ENCODE measurements around the gene TRAPPC8.
"Not testable (repeated sequence)": the region's sequence is repeated elsewhere in the genome, so short reads cannot be mapped to it uniquely, and the experiment has no call there.

Gene TRAPPC8

DNA sequence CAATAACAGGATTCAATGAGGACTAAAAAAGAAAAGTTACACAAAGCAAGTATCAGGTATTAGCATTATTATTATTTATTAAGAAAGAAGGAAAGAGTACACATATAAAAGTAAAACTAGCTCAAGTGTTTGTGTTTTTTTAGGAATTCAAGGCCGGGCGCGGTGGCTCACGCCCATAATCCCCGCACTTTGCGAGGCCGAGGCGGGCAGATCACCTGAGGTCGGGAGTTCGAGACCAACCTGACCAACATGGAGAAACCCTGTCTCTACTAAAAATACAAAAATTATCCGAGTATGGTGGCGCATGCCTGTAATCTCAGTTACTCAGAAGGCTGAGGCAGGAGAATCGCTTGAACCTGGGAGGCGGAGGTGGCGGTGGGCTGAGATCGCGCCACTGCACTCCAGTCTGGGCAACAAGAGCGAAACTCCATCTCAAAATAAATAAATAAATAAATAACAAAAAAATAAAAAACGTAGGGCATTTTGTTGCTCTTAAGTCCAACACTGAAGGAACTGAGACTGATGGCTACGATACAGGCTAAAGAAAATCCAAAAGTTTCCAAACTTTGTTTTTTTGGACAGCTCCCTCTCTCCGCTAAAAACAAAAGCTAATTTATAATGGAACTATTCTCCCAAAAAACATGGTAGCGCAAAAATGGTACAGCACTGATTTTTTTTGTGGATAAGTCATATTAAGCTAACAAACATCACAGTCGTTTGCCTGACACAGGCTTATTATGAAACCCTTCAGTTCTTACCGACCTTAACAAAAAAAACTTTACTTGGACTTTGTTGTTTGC, 1.7 kb downstream of the TRAPPC8 start:
- H3K27ac ChIP-seq (ENCODE audit: low read length) = no peak overlapping the region
- H3K79me2 ChIP-seq (ENCODE audit: insufficient read depth, low read length) = peaks cover 65% of the 10 kb centered on the region
- no peaks in the 10 kb centered on the region for H3K9me3 ChIP-seq (ENCODE audit: insufficient read depth, low read length, severe bottlenecking)
- ATAC-seq (ENCODE audit: insufficient read depth, low read depth) (no peak), DNase-seq (no peak)
- peak overlapping the region; percentile 99 for H3K4me2 ChIP-seq (ENCODE audit: insufficient read depth, low read length)
- peaks cover 49% of the 10 kb centered on the region for H3K4me1 ChIP-seq (ENCODE audit: insufficient read depth, low read length)
- peak overlapping the region; percentile 71 for H3K9ac ChIP-seq (ENCODE audit: low read depth, low read length)
- H3K4me3 ChIP-seq (ENCODE audit: low read depth in 1 of 2, low read length in 2 of 2) = peak overlapping the region; percentile 90 to 95; a peak in 3 of 4 replicates
- TF ChIP-seq, protein P1, sequence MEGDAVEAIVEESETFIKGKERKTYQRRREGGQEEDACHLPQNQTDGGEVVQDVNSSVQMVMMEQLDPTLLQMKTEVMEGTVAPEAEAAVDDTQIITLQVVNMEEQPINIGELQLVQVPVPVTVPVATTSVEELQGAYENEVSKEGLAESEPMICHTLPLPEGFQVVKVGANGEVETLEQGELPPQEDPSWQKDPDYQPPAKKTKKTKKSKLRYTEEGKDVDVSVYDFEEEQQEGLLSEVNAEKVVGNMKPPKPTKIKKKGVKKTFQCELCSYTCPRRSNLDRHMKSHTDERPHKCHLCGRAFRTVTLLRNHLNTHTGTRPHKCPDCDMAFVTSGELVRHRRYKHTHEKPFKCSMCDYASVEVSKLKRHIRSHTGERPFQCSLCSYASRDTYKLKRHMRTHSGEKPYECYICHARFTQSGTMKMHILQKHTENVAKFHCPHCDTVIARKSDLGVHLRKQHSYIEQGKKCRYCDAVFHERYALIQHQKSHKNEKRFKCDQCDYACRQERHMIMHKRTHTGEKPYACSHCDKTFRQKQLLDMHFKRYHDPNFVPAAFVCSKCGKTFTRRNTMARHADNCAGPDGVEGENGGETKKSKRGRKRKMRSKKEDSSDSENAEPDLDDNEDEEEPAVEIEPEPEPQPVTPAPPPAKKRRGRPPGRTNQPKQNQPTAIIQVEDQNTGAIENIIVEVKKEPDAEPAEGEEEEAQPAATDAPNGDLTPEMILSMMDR (IDR thresholded peaks at IDR 0.05; ENCODE audit: borderline replicate concordance, extremely low read depth, low read length, poor library complexity, severe bottlenecking) = no peak
- no peak for TF ChIP-seq EZH2 (IDR thresholded peaks at IDR 0.05; ENCODE audit: borderline replicate concordance, low read depth, low read length, severe bottlenecking)
- no peaks in the 10 kb centered on the region for H3K27me3 ChIP-seq (ENCODE audit: insufficient read depth, low read length, poor library complexity)
- no peak overlapping the region for H2AFZ ChIP-seq (ENCODE audit: low read depth, low read length)
- peaks cover 28% of the 10 kb centered on the region for H4K20me1 ChIP-seq (ENCODE audit: insufficient read depth, low read length)
- peaks cover 17% of the 10 kb centered on the region for H3K36me3 ChIP-seq (ENCODE audit: insufficient read depth, low read length)

DNA sequence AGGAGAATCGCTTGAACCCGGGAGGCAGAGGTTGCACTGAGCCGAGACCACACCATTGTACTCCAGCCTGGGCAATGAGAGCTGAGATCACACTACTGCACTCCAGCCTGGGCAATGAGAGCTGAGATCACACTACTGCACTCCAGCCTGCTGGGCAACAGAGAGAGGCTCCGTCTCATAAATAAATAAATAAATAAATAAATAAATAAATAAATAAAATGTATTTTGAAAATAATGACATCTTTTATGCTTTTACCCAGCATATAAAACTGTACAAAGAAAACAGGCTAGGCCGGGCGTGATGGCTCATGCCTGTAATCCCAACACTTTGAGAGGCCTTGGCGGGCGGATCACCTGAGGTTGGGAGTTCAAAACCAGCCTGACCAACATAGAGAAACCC, 8.2 kb downstream of the TRAPPC8 start:
- Histone ChIP-seq H3K36me3 (ENCODE audit: insufficient read depth, low read length) (peaks cover 32% of the 10 kb centered on the region), H3K79me2 (ENCODE audit: insufficient read depth, low read length) (peaks cover 77% of the 10 kb centered on the region), H4K20me1 (ENCODE audit: insufficient read depth, low read length) (peaks cover 17% of the 10 kb centered on the region; the same call in 1 of the 2 replicates), H3K4me1 (ENCODE audit: insufficient read depth, low read length) (peaks cover 12% of the 10 kb centered on the region; the same call in 1 of the 2 replicates)
- H3K4me2 ChIP-seq (ENCODE audit: insufficient read depth, low read length); H3K27me3 ChIP-seq (ENCODE audit: insufficient read depth, low read length, poor library complexity); ATAC-seq (ENCODE audit: insufficient read depth, low read depth); H3K27ac ChIP-seq (ENCODE audit: low read length); DNase-seq; H3K9ac ChIP-seq (ENCODE audit: low read depth, low read length); H3K4me3 ChIP-seq (ENCODE audit: low read depth in 1 of 2, low read length in 2 of 2); H3K9me3 ChIP-seq (ENCODE audit: insufficient read depth, low read length, severe bottlenecking); H2AFZ ChIP-seq (ENCODE audit: low read depth, low read length): not testable (repeated sequence)

DNA sequence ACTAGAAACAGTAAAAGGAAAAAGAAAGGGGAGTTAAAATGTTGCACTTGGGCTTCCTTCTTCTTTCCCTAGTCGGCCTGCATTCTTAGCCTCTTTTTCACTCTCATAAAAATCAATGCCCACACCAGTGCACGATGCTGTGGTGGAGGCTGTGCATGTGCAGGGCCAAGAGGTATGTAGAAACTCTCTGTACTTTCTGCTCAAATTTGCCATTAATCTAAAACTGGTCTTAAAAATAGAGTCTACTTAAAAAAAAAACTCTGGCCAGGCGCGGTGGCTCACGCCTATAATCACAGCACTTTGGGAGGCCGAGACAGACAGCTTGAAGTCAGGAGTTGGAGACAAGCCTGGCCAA, 11.1 kb downstream of the TRAPPC8 start:
- H2AFZ ChIP-seq (ENCODE audit: low read depth, low read length) = no peak overlapping the region
- no peak for TF ChIP-seq EZH2 (IDR thresholded peaks at IDR 0.05; ENCODE audit: borderline replicate concordance, low read depth, low read length, severe bottlenecking)
- TF ChIP-seq, protein P1 (IDR thresholded peaks at IDR 0.05; ENCODE audit: borderline replicate concordance, extremely low read depth, low read length, poor library complexity, severe bottlenecking) = no peak
- no peaks in the 10 kb centered on the region for H3K9me3 ChIP-seq (ENCODE audit: insufficient read depth, low read length, severe bottlenecking)
- peaks cover 47% of the 10 kb centered on the region for H3K36me3 ChIP-seq (ENCODE audit: insufficient read depth, low read length)
- H3K4me1 ChIP-seq (ENCODE audit: insufficient read depth, low read length) = no peaks in the 10 kb centered on the region
- ATAC-seq (ENCODE audit: insufficient read depth, low read depth) (no peak), DNase-seq (no peak)
- no peak overlapping the region for H3K9ac ChIP-seq (ENCODE audit: low read depth, low read length)
- H3K79me2 ChIP-seq (ENCODE audit: insufficient read depth, low read length) = peaks cover 72% of the 10 kb centered on the region
- H3K27me3 ChIP-seq (ENCODE audit: insufficient read depth, low read length, poor library complexity) = no peaks in the 10 kb centered on the region
- H3K4me3 ChIP-seq (ENCODE audit: low read depth in 1 of 2, low read length in 2 of 2) = no peak overlapping the region
- H3K27ac ChIP-seq (ENCODE audit: low read length) = no peak overlapping the region
- H3K4me2 ChIP-seq (ENCODE audit: insufficient read depth, low read length) = no peak overlapping the region
- H4K20me1 ChIP-seq (ENCODE audit: insufficient read depth, low read length) = peaks cover 6% of the 10 kb centered on the region; the same call in 1 of the 2 replicates

DNA sequence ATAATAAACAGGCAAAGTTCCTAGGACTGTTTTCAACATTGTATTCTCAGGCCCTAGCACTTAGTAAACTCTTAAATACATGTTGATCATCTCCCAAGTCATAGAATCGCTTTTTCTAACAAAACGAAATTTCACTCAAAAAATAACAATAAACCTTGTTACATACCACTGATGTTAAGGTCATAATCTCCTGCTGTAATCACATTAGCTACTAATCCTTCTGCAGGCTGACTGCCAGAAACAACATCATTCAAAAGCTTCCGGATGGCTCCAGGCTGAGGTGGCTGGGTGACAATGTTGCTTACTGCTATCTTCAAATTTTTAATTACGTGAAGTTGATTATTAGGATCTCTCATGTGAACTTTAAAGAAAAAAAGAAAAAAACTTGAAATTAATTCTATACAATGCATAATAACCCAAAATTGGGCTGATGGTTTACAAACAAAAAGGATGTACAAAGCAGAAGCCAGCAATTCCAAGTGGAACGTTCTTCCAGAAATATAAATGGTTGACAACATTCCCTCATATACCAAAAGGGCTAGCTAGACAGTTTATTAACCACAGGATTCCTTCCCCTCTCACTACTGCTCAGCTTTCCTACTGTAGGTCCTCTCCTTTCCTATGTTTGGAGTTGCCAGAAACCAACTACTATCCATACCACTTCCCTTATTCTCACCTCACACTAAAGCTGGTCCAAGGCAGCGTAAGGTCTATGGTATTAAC, 11.6 kb downstream of the TRAPPC8 start:
- peaks cover 4% of the 10 kb centered on the region; the same call in 1 of the 2 replicates for H4K20me1 ChIP-seq (ENCODE audit: insufficient read depth, low read length)
- H3K4me2 ChIP-seq (ENCODE audit: insufficient read depth, low read length) = no peak overlapping the region
- no peak overlapping the region for H3K27ac ChIP-seq (ENCODE audit: low read length)
- TF ChIP-seq, protein P1 (IDR thresholded peaks at IDR 0.05; ENCODE audit: borderline replicate concordance, extremely low read depth, low read length, poor library complexity, severe bottlenecking) = no peak
- no peak for TF ChIP-seq EZH2 (IDR thresholded peaks at IDR 0.05; ENCODE audit: borderline replicate concordance, low read depth, low read length, severe bottlenecking)
- H3K4me1 ChIP-seq (ENCODE audit: insufficient read depth, low read length) = no peaks in the 10 kb centered on the region
- H3K9me3 ChIP-seq (ENCODE audit: insufficient read depth, low read length, severe bottlenecking) = no peaks in the 10 kb centered on the region
- no peak for ATAC-seq (ENCODE audit: insufficient read depth, low read depth)
- no peak overlapping the region for H3K4me3 ChIP-seq (ENCODE audit: low read depth in 1 of 2, low read length in 2 of 2)
- H3K79me2 ChIP-seq (ENCODE audit: insufficient read depth, low read length) = peaks cover 73% of the 10 kb centered on the region
- no peaks in the 10 kb centered on the region for H3K27me3 ChIP-seq (ENCODE audit: insufficient read depth, low read length, poor library complexity)
- H3K9ac ChIP-seq (ENCODE audit: low read depth, low read length) = no peak overlapping the region
- H2AFZ ChIP-seq (ENCODE audit: low read depth, low read length) = no peak overlapping the region
- peaks cover 49% of the 10 kb centered on the region for H3K36me3 ChIP-seq (ENCODE audit: insufficient read depth, low read length)
- no peak for DNase-seq

Data from DND-41 (cell line).